ENCODE data around the gene FAM3C. TPM values are rescaled to one million over a fixed set of nuclear protein-coding genes. Genes with fewer than 3 reads are reported as not detected.

Gene FAM3C
- total RNA-seq, 1 donor from 2014 or later, result 38.6 TPM

- Mint-ChIP-seq H3K9me3 (ENCODE audit: low read depth) (no peaks in the 10 kb centered on the region), H3K27me3 (ENCODE audit: low read depth) (no peaks in the 10 kb centered on the region), H3K4me3 (ENCODE audit: unreplicated experiment) (no peak overlapping the region), H3K36me3 (ENCODE audit: low read depth) (peaks cover 10% of the 10 kb centered on the region), H3K27ac (ENCODE audit: unreplicated experiment) (no peak overlapping the region), H3K4me1 (ENCODE audit: low read depth) (peaks cover 10% of the 10 kb centered on the region)
- DNase-seq (ENCODE audit: low spot score), result no peak
- TF ChIP-seq CTCF (IDR thresholded peaks at IDR 0.05), result no peak
Observed at GRCh38 chr7:121343302-121343701, 52.8 kb downstream of the FAM3C start.

- H3K9me3 Mint-ChIP-seq (ENCODE audit: low read depth), result no peaks in the 10 kb centered on the region
- peaks cover 10% of the 10 kb centered on the region for H3K4me1 Mint-ChIP-seq (ENCODE audit: low read depth)
- no peak for DNase-seq (ENCODE audit: low spot score)
- H3K27ac Mint-ChIP-seq (ENCODE audit: unreplicated experiment), result no peak overlapping the region
- no peaks in the 10 kb centered on the region for H3K27me3 Mint-ChIP-seq (ENCODE audit: low read depth)
- H3K4me3 Mint-ChIP-seq (ENCODE audit: unreplicated experiment), result no peak overlapping the region
- peaks cover 10% of the 10 kb centered on the region for H3K36me3 Mint-ChIP-seq (ENCODE audit: low read depth)
- no peak for TF ChIP-seq CTCF (IDR thresholded peaks at IDR 0.05)
Observed at GRCh38 chr7:121342631-121343030, 53.5 kb downstream of the FAM3C start.

GRCh38 chr7:121341933-121342332 is 54.2 kb downstream of the FAM3C start:
- H3K4me3 Mint-ChIP-seq (ENCODE audit: unreplicated experiment), result no peak overlapping the region
- TF ChIP-seq CTCF (IDR thresholded peaks at IDR 0.05), result no peak
- H3K36me3 Mint-ChIP-seq (ENCODE audit: low read depth), result peaks cover 4% of the 10 kb centered on the region
- H3K27me3 Mint-ChIP-seq (ENCODE audit: low read depth), result no peaks in the 10 kb centered on the region
- H3K27ac Mint-ChIP-seq (ENCODE audit: unreplicated experiment), result no peak overlapping the region
- no peak for DNase-seq (ENCODE audit: low spot score)
- H3K4me1 Mint-ChIP-seq (ENCODE audit: low read depth), result peaks cover 10% of the 10 kb centered on the region
- no peaks in the 10 kb centered on the region for H3K9me3 Mint-ChIP-seq (ENCODE audit: low read depth)

- no peaks in the 10 kb centered on the region for H3K9me3 Mint-ChIP-seq (ENCODE audit: low read depth)
- DNase-seq (ENCODE audit: low spot score), result no peak
- TF ChIP-seq CTCF (IDR thresholded peaks at IDR 0.05), result no peak
- H3K4me1 Mint-ChIP-seq (ENCODE audit: low read depth), result peaks cover 12% of the 10 kb centered on the region
- no peak overlapping the region for H3K27ac Mint-ChIP-seq (ENCODE audit: unreplicated experiment)
- no peak overlapping the region for H3K4me3 Mint-ChIP-seq (ENCODE audit: unreplicated experiment)
- peaks cover 4% of the 10 kb centered on the region for H3K36me3 Mint-ChIP-seq (ENCODE audit: low read depth)
- H3K27me3 Mint-ChIP-seq (ENCODE audit: low read depth), result no peaks in the 10 kb centered on the region
Observed at GRCh38 chr7:121339082-121339481, 57.0 kb downstream of the FAM3C start.

- Mint-ChIP-seq H3K27me3 (ENCODE audit: low read depth) (no peaks in the 10 kb centered on the region), H3K4me3 (ENCODE audit: unreplicated experiment) (no peak overlapping the region), H3K36me3 (ENCODE audit: low read depth) (peaks cover 4% of the 10 kb centered on the region), H3K4me1 (ENCODE audit: low read depth) (peaks cover 8% of the 10 kb centered on the region), H3K9me3 (ENCODE audit: low read depth) (no peaks in the 10 kb centered on the region), H3K27ac (ENCODE audit: unreplicated experiment) (no peak overlapping the region)
- DNase-seq (ENCODE audit: low spot score), result no peak
- peak; percentile 80 for TF ChIP-seq CTCF (IDR thresholded peaks at IDR 0.05)
Observed at GRCh38 chr7:121337398-121337797, 58.7 kb downstream of the FAM3C start.

Measured in chondrocyte (in vitro differentiated cells).